GM12892 (cell line): ENCODE results near the gene WLS.
"Not testable (repeated sequence)": the region's sequence is repeated elsewhere in the genome, so short reads cannot be mapped to it uniquely, and the experiment has no call there.

Experiments
- POLR2A ChIP-seq: IDR thresholded peaks from 2 replicates; pipeline ENCODE4 v1.6.1; 2011; ENCODE audit warnings: low read depth, low read length, control low read depth
- POLR2AphosphoS5 ChIP-seq: IDR thresholded peaks from 2 replicates; pipeline ENCODE4 v1.6.1; 2011; ENCODE audit warnings: low read depth, low read length, control low read depth
- TAF1 ChIP-seq: IDR thresholded peaks from 2 replicates; pipeline ENCODE4 v1.6.1; 2011; ENCODE audit warnings: low read depth, mild to moderate bottlenecking, control low read depth, low read length, borderline replicate concordance

GRCh38 chr1:68256824-68257223 lies 24.5 kb upstream of the WLS start:
- TF ChIP-seq POLR2A, POLR2AphosphoS5, TAF1: not testable (repeated sequence)
